Right lobe of liver (tissue), 6 donors: ENCODE measurements around the gene AMPD1. TPM values are rescaled to one million over a fixed set of nuclear protein-coding genes. Genes with fewer than 3 reads are reported as not detected.
A peak's percentile ranks its signal among the peaks of the same experiment; 100 is the strongest.

Source experiments
- ATAC-seq, 4 donors: fragments of 200-7000 bp; cut with Tn5 transposase; one replicate each; pipeline ENCODE4 v1.9.1; 2020; ENCODE audit warnings: mild to moderate bottlenecking in 4 of 4, moderate library complexity in 4 of 4
- DNase-seq, 3 donors: peaks; one replicate each; pipeline ENCODE4 v3.0.0-alpha.2; 2020
- H3K27ac ChIP-seq, 3 donors: fragments of 200-600 bp; one replicate each; pipeline ENCODE4 v1.8.0; 2022
- H3K27me3 ChIP-seq, 2 donors: fragments of 200-600 bp; one replicate each; pipeline ENCODE4 v1.8.0; 2022
- H3K36me3 ChIP-seq, 4 donors: fragments of 200-600 bp; sonication (generic) in 1 of 4; one replicate each; pipeline versions ENCODE4 v1.5.1 to v1.8.0; 2017 to 2022; ENCODE audit warnings: control low read depth in 1 of 4
- H3K4me1 ChIP-seq, 4 donors: fragments of 200-600 bp; sonication (generic) in 1 of 4; one replicate each; pipeline versions ENCODE4 v1.5.1 to v1.8.0; 2017 to 2022; ENCODE audit warnings: control low read depth in 1 of 4
- H3K4me3 ChIP-seq, 3 donors: fragments of 200-600 bp; one replicate each; pipeline ENCODE4 v1.8.0; 2022
- H3K9me3 ChIP-seq, 4 donors: fragments of 200-600 bp; sonication (generic) in 1 of 4; one replicate each; pipeline versions ENCODE4 v1.5.1 to v1.8.0; 2017 to 2022; ENCODE audit warnings: control low read depth in 1 of 4
- POLR2A ChIP-seq: fragments of 450-650 bp; IDR thresholded peaks from one replicate; pipeline ENCODE4 v1.6.1; 2017; ENCODE audit warnings: antibody characterized with exemption, mild to moderate bottlenecking
- WGBS: methylation state at CpG from one replicate; pipeline ENCODE4 v1.1.6; 2018; ENCODE audit warnings: low coverage, low lambda C conversion rate; ENCODE audit not compliant: insufficient coverage; ENCODE audit errors: missing lambda C conversion rate; 5-methylcytosine and 5-hydroxymethylcytosine counted together
- intact Hi-C, 2 donors: fragments of 100-400 bp; cut with DNase I; formaldehyde crosslinking; loops; one replicate each; pipeline versions ENCODE4 v1.11.2 to v1.14.1; 2022
- total RNA-seq, 6 experiments: library from RNA; depleted of rRNA in 2 of 6; stranded (reverse); fragments of >200 nt in 2 of 6; fragmentation: NEBNext Ultra II Directional in 3 of 6; extraction: Animal tissue kit (Norgen Biotek cat#: 25700) in 3 of 6; gene quantifications; one replicate each; pipeline versions ENCODE4 v1.1.0 to v1.2.4, GENCODE V29; 2016 to 2023
- TF ChIP-seq, protein P1 (sequence below), 4 donors: fragments of 200-600 bp in 3 of 4; fragments of 450-650 bp in 1 of 4; IDR thresholded peaks; one replicate each; pipeline versions ENCODE4 v1.5.1 to v1.8.0; 2016 to 2022; ENCODE audit warnings: antibody characterized with exemption in 4 of 4, mild to moderate bottlenecking in 2 of 4
- donor health status: DM: no; HTN: yes; CAD: no.
- donor health status: DM: no; HTN: no; CAD: no.
- donor health status: DM: no; HTN: no; CAD: no.
- donor health status: DM: no; HTN: yes; CAD: no.
- donor health status: DM: no; HTN: yes; CAD: no.

The AMPD1 gene
- total RNA-seq, 6 experiments from 2014 or later = 0.12 to 0.19 (median 0.13) TPM; not detected in 3

GRCh38 chr1:114660238-114660637, 35.1 kb downstream of the AMPD1 start:
- no peaks in the 10 kb centered on the region for H3K4me1 ChIP-seq
- WGBS = 48% methylated on average over 2 of the region's 2 CpGs
- H3K27me3 ChIP-seq = no peaks in the 10 kb centered on the region
- DNase-seq = no peak
- H3K4me3 ChIP-seq = no peak overlapping the region
- intact Hi-C loops = no loop called here
- ATAC-seq = no peak
- no peaks in the 10 kb centered on the region for H3K36me3 ChIP-seq
- H3K27ac ChIP-seq = no peak overlapping the region
- TF ChIP-seq, protein P1, sequence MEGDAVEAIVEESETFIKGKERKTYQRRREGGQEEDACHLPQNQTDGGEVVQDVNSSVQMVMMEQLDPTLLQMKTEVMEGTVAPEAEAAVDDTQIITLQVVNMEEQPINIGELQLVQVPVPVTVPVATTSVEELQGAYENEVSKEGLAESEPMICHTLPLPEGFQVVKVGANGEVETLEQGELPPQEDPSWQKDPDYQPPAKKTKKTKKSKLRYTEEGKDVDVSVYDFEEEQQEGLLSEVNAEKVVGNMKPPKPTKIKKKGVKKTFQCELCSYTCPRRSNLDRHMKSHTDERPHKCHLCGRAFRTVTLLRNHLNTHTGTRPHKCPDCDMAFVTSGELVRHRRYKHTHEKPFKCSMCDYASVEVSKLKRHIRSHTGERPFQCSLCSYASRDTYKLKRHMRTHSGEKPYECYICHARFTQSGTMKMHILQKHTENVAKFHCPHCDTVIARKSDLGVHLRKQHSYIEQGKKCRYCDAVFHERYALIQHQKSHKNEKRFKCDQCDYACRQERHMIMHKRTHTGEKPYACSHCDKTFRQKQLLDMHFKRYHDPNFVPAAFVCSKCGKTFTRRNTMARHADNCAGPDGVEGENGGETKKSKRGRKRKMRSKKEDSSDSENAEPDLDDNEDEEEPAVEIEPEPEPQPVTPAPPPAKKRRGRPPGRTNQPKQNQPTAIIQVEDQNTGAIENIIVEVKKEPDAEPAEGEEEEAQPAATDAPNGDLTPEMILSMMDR (IDR thresholded peaks at IDR 0.05) = no peak
- no peak for TF ChIP-seq POLR2A
- H3K9me3 ChIP-seq = no peaks in the 10 kb centered on the region

DNA sequence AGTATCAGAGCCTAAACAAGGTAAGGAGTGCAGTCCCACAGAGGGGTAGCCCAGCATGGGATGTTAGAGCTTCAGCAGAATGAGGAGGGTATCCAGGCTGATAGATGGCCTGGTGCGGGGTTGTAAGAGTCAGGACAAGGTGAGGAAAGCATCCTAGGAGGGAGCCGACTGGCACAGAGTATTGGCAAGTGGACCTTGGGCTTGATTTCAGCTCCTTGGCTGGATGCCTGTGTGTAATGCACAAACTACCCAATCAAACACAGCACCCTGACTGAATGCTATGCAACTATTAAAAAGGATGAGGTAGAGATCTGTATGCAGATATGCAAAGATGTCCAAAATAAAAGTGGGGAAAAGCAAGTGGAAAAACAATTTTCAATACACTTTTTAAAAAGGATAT, 43.5 kb downstream of the AMPD1 start:
- no peaks in the 10 kb centered on the region for H3K36me3 ChIP-seq
- DNase-seq = no peak
- H3K4me3 ChIP-seq = no peak overlapping the region
- no peaks in the 10 kb centered on the region for H3K4me1 ChIP-seq
- peak; percentile 56 to 87 (median 66) for ATAC-seq
- intact Hi-C loops = no loop called here
- no peak for TF ChIP-seq POLR2A
- TF ChIP-seq, protein P1 (IDR thresholded peaks at IDR 0.05) = no peak
- H3K27me3 ChIP-seq = no peaks in the 10 kb centered on the region
- no peaks in the 10 kb centered on the region for H3K9me3 ChIP-seq
- 44% methylated on average over 1 of the region's 2 CpGs for WGBS
- H3K27ac ChIP-seq = no peak overlapping the region

DNA sequence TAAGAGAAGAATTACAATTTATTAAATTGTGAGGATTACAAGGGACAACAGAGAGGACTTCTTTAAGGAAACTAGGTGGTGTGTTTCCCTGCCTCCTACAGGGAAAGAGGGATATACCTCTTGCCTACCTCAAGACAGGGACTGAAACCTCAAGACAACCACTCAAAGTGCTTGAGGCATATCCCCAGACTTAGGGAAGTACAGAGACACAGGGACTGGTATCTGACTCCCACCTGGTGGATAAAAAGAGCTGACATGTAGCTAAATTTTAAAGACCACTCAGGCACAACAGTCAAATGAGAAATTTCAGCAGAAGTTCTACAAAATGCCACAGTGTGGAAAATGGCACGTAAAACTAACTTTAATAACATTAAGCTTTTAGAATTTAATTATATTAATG, 46.8 kb downstream of the AMPD1 start:
- 93% methylated on average over 1 of the region's 1 CpG for whole genome bisulfite sequencing
- Histone ChIP-seq H3K4me1 (no peaks in the 10 kb centered on the region), H3K36me3 (no peaks in the 10 kb centered on the region), H3K27ac (no peak overlapping the region), H3K4me3 (no peak overlapping the region), H3K27me3 (no peaks in the 10 kb centered on the region), H3K9me3 (no peaks in the 10 kb centered on the region)
- ATAC-seq = no peak
- intact Hi-C loops = no loop called here
- DNase-seq = no peak
- TF ChIP-seq, protein P1 (IDR thresholded peaks at IDR 0.05) = no peak
- TF ChIP-seq POLR2A = no peak

- Histone ChIP-seq H3K9me3 (no peaks in the 10 kb centered on the region), H3K27ac (no peak overlapping the region), H3K4me1 (no peaks in the 10 kb centered on the region), H3K4me3 (no peak overlapping the region), H3K27me3 (no peaks in the 10 kb centered on the region), H3K36me3 (no peaks in the 10 kb centered on the region)
- intact Hi-C loops = no loop called here
- 87% methylated on average over 2 of the region's 2 CpGs for WGBS
- TF ChIP-seq POLR2A = no peak
- TF ChIP-seq, protein P1 (IDR thresholded peaks at IDR 0.05) = no peak
- ATAC-seq = no peak
- DNase-seq = no peak
Observed at GRCh38 chr1:114641377-114641776, 54.0 kb downstream of the AMPD1 start.

- no peak for DNase-seq
Observed at GRCh38 chr1:114638910-114639309, 56.4 kb downstream of the AMPD1 start.

More at GRCh38 chr1:114638910-114639309, 56.4 kb downstream of the AMPD1 start:
- WGBS = 67% methylated on average over 3 of the region's 3 CpGs
- Histone ChIP-seq H3K27me3 (no peaks in the 10 kb centered on the region), H3K36me3 (no peaks in the 10 kb centered on the region), H3K9me3 (no peaks in the 10 kb centered on the region), H3K27ac (no peak overlapping the region), H3K4me3 (no peak overlapping the region), H3K4me1 (no peaks in the 10 kb centered on the region)
- TF ChIP-seq POLR2A = no peak
- TF ChIP-seq, protein P1 (IDR thresholded peaks at IDR 0.05) = no peak
- no peak for ATAC-seq
- intact Hi-C loops = no loop called here
